22Rv1 (cell line): ENCODE results near the gene FASLG.
"Not testable (repeated sequence)": the region's sequence is repeated elsewhere in the genome, so short reads cannot be mapped to it uniquely, and the experiment has no call there.

Experiments used
- H3K27ac ChIP-seq: fragments of 450-650 bp; 2 replicates; pipeline ENCODE4 v1.5.1; 2017
- CTCF ChIP-seq: fragments of 450-650 bp; IDR thresholded peaks from 2 replicates; pipeline ENCODE4 v1.5.1; 2017; ENCODE audit warnings: mild to moderate bottlenecking
- ZFX ChIP-seq: fragments of 450-650 bp; IDR thresholded peaks from 2 replicates; pipeline ENCODE4 v1.6.1; 2017; ENCODE audit warnings: antibody characterized with exemption, borderline replicate concordance

Gene FASLG

GRCh38 chr1:172680733-172681275, 21.9 kb downstream of the FASLG start:
- TF ChIP-seq ZFX, result no peak
- TF ChIP-seq CTCF, result no peak
- H3K27ac ChIP-seq, result no peak overlapping the region

GRCh38 chr1:172682812-172683211, 23.9 kb downstream of the FASLG start:
- H3K27ac ChIP-seq, result no peak overlapping the region
- TF ChIP-seq CTCF, result no peak
- TF ChIP-seq ZFX, result no peak

GRCh38 chr1:172686143-172686542, 27.2 kb downstream of the FASLG start:
- TF ChIP-seq ZFX (no peak), CTCF (no peak)
- no peak overlapping the region for H3K27ac ChIP-seq

GRCh38 chr1:172688428-172689085, 29.7 kb downstream of the FASLG start:
- not testable (repeated sequence) for H3K27ac ChIP-seq

GRCh38 chr1:172690925-172691324, 32.0 kb downstream of the FASLG start:
- H3K27ac ChIP-seq, result not testable (repeated sequence)

GRCh38 chr1:172697534-172698002, 38.7 kb downstream of the FASLG start:
- H3K27ac ChIP-seq, result no peak overlapping the region

GRCh38 chr1:172698224-172698623, 39.3 kb downstream of the FASLG start:
- H3K27ac ChIP-seq, result no peak overlapping the region
- TF ChIP-seq ZFX, result no peak
- TF ChIP-seq CTCF, result no peak

More at GRCh38 chr1:172697534-172698002, 38.7 kb downstream of the FASLG start:
- TF ChIP-seq ZFX (no peak), CTCF (no peak)

GRCh38 chr1:172699111-172699510, 40.2 kb downstream of the FASLG start:
- TF ChIP-seq CTCF (no peak), ZFX (no peak)
- no peak overlapping the region for H3K27ac ChIP-seq
